Fibroblast of pulmonary artery (primary cell): ENCODE results near the gene SCO2.
A peak's percentile ranks its signal among the peaks of the same experiment; 100 is the strongest.

Source experiments
- DNase-seq: peaks from one replicate; pipeline ENCODE4 v3.0.0-alpha.2; 2010; ENCODE audit warnings: low read depth
- H3K4me3 ChIP-seq: replicated peaks from 2 replicates; pipeline ENCODE4 v1.5.1; 2011; ENCODE audit warnings: low read depth, mild to moderate bottlenecking, control low read depth, low read length, moderate library complexity
- TF ChIP-seq, protein P1 (sequence below): IDR thresholded peaks from 2 replicates; pipeline ENCODE4 v1.5.1; 2011; ENCODE audit warnings: mild to moderate bottlenecking, control low read depth, low read length, inconsistent platforms; ENCODE audit errors: missing control alignments

SCO2 gene

DNA sequence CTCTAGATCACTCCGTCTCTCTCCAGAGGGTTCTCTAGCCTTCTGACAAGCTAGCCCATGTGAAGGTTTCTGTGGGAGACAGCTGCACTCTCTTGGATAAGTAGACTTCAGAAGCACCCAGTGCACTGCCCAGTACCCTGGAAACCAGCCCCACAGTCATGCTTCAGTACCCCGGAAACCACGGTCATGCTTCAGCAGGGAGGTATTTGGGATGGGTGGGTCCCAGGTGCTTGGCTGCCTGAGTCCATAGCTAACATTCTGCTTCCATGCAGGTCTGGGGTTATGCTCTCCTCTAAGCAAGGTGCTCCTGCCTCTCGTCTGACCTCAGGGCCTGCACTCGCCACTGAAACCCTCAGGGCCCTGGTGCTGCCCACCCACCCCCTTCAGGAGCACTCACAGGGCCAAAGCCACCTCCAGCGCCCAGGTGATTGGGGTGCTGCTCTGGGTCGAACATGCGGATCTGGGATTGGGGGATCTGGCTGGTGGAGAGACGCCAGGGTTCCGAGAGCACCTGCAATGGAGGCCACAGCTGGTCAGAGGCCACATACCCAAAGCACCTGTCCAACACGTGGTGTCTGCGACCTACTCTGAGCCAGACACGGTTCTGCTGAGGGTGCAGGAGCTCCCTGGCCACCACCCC, 44.6 kb upstream of the SCO2 start:
- no peak for DNase-seq
- H3K4me3 ChIP-seq = no peak overlapping the region
- TF ChIP-seq, protein P1, sequence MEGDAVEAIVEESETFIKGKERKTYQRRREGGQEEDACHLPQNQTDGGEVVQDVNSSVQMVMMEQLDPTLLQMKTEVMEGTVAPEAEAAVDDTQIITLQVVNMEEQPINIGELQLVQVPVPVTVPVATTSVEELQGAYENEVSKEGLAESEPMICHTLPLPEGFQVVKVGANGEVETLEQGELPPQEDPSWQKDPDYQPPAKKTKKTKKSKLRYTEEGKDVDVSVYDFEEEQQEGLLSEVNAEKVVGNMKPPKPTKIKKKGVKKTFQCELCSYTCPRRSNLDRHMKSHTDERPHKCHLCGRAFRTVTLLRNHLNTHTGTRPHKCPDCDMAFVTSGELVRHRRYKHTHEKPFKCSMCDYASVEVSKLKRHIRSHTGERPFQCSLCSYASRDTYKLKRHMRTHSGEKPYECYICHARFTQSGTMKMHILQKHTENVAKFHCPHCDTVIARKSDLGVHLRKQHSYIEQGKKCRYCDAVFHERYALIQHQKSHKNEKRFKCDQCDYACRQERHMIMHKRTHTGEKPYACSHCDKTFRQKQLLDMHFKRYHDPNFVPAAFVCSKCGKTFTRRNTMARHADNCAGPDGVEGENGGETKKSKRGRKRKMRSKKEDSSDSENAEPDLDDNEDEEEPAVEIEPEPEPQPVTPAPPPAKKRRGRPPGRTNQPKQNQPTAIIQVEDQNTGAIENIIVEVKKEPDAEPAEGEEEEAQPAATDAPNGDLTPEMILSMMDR = no peak

DNA sequence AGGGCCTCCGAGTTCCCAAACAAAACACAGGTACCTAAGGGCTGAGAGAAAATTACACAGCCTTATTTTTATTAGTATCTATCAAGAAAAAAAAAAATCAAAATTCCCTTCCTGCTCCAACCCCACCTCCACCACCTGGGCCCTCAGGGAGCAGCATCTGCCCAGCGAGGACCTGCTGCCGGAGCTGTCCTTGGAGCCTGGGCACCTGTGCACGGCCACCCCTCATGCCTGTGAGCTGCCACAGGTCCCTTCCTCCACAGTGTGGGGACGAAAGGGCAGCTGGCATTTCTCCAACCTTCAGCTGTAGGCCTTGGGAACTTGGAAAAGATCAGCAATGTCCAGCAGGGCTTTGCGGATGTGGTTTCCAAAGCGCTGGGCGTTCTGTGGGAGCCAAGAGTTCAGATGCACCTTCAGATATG, 43.7 kb upstream of the SCO2 start:
- TF ChIP-seq, protein P1 = no peak
- no peak overlapping the region for H3K4me3 ChIP-seq
- no peak for DNase-seq

DNA sequence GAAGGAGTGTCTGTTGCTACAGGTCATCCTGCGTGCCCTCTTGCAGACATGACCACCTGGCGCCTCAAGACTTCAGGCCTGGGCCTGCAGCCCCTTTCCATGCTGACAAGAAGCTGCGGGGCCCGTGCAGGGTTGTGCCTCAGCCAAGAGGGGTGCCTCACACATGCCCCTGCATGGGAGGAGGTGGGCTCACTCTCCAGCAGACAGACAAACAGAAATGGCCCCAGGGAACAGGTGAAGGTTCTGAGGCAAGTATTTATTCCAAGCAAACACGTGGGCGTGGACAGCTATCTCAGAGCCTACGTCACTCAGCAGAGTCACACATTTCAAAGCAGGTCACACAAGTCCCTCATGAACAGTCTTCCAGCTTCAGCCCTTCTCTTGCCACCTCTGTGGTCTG, 43.2 kb upstream of the SCO2 start:
- H3K4me3 ChIP-seq = no peak overlapping the region
- TF ChIP-seq, protein P1 = no peak
- DNase-seq = no peak

DNA sequence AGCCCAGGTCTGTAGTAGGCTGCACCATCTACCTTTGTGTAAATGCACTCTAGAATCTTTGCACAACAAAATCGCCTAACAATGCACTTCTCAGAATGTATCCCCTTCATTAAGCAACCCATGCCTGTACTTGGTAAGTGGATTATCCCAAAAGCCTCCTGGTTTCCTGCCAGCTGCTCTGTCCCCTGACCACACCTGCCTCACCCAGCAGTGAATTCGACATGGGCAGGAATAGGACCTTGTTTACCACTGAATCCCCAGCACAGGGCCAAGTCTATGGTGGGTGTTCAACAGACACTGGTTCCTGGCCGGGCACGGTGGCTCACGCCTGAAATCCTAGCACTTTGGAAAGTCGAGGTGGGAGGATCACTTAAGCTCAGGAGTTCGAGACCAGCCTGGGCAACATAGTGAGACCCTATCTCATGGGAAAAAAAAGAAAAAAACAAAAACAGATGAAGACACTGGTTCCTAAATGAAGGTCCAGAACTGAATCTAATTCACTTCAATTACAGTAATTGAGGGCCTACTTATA, 42.4 kb upstream of the SCO2 start:
- no peak overlapping the region for H3K4me3 ChIP-seq
- TF ChIP-seq, protein P1 = no peak
- DNase-seq = no peak

DNA sequence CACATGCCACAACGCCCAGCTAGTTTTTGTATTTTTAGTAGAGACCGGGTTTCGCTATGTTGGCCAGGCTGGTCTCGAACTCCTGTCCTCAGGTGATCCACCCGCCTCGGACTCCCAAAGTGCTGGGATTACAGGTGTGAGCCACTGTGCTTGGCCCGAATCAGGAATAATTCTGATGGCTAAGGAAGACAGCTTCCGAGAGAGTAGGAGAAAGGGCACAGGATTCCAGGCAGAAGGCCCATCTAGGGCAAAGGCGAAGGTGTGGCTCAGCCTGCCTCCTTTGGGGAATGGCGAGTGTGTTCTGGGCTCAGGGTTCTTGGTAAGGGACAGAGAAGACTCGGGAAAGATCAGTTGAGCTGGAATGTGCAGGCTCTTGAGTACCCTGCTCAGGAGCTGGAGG, 38.9 kb upstream of the SCO2 start:
- TF ChIP-seq, protein P1 = no peak
- no peak overlapping the region for H3K4me3 ChIP-seq
- no peak for DNase-seq

DNA sequence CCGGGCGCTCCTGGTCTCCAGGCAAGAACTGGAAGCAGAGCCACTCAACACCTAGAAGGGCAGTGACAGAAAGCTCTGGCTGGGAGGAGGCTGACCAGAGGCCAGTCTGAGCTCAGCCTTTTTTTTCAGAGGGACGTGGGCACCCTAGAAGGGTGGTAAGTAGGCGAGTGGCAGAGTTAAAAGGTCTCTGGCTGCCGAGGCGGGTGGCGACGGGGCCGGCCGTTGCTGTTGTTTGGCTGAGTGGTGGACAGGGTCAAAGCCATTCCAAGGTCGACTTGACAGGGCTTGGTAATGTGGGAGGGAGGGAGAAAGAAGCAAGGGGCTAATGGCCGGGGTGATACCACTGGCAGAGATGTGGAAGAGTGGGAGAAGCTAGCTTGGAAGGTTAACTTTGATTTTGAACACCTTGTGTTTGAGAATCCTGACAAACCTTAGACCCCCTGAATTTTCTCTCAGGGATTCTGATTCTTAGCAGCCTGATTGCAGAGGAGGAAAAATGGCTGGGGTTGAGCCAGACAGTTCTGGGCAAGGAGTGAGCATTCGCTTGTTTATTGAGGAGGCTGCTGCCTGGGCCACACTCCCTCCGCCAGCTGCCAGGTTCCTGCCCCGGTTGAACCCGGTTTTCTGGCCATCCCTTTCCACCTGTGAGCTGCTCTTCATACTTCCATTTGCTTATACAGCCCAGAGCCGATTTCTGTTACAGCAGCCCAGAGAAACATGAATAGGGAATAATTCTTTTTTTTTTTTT, 38.2 kb upstream of the SCO2 start:
- DNase-seq = no peak
- TF ChIP-seq, protein P1 = no peak
- peak overlapping the region; percentile 60 for H3K4me3 ChIP-seq
